Islet of Langerhans (tissue), 1 donor: ENCODE data around the gene IL16.

ENCODE experiments used
- FAIRE-seq: peaks from one replicate; lab custom pipeline; 2011; peaks lifted over from hg19 to GRCh38; lab: Jason Lieb, UNC

The IL16 gene

GRCh38 chr15:81209635-81210034 is 13.0 kb downstream of the IL16 start:
- no peak for FAIRE-seq

GRCh38 chr15:81211376-81211775 is 14.7 kb downstream of the IL16 start:
- no peak for FAIRE-seq

GRCh38 chr15:81213982-81214381 is 17.3 kb downstream of the IL16 start:
- FAIRE-seq = no peak

- no peak for FAIRE-seq
Observed at GRCh38 chr15:81215531-81215930, 18.9 kb downstream of the IL16 start.

GRCh38 chr15:81215983-81216382 is 19.3 kb downstream of the IL16 start:
- no peak for FAIRE-seq

GRCh38 chr15:81216422-81216821 is 19.7 kb downstream of the IL16 start:
- no peak for FAIRE-seq

GRCh38 chr15:81221449-81221848 is 24.8 kb downstream of the IL16 start:
- FAIRE-seq = no peak

GRCh38 chr15:81222007-81222406 is 25.3 kb downstream of the IL16 start:
- no peak for FAIRE-seq

GRCh38 chr15:81223346-81223971 is 26.8 kb downstream of the IL16 start:
- no peak for FAIRE-seq

GRCh38 chr15:81224232-81224631 is 27.6 kb downstream of the IL16 start:
- FAIRE-seq = no peak

- FAIRE-seq = no peak
Observed at GRCh38 chr15:81225161-81225671, 28.5 kb downstream of the IL16 start.

- no peak for FAIRE-seq
Observed at GRCh38 chr15:81227716-81228115, 31.0 kb downstream of the IL16 start.

GRCh38 chr15:81229586-81229985 is 32.9 kb downstream of the IL16 start:
- FAIRE-seq = no peak

GRCh38 chr15:81235276-81236123 is 38.8 kb downstream of the IL16 start:
- FAIRE-seq = no peak

- no peak for FAIRE-seq
Observed at GRCh38 chr15:81239190-81239589, 42.5 kb downstream of the IL16 start.

GRCh38 chr15:81242778-81243177 is 46.1 kb downstream of the IL16 start:
- no peak for FAIRE-seq

GRCh38 chr15:81244306-81244705 is 47.6 kb downstream of the IL16 start:
- FAIRE-seq = no peak

GRCh38 chr15:81253846-81254245 is 57.2 kb downstream of the IL16 start:
- FAIRE-seq = no peak

- no peak for FAIRE-seq
Observed at GRCh38 chr15:81254277-81254915, 57.7 kb downstream of the IL16 start.

- FAIRE-seq = no peak
Observed at GRCh38 chr15:81254916-81255290, 58.2 kb downstream of the IL16 start.

GRCh38 chr15:81255315-81255957 is 58.8 kb downstream of the IL16 start:
- FAIRE-seq = no peak

- FAIRE-seq = no peak
Observed at GRCh38 chr15:81255958-81256320, 59.3 kb downstream of the IL16 start.

- FAIRE-seq = peak; percentile 56
Observed at GRCh38 chr15:81256916-81257315, 60.2 kb downstream of the IL16 start.
